ENCODE measurements around the gene GPD2. TPM values are rescaled to one million over a fixed set of nuclear protein-coding genes. Genes with fewer than 3 reads are reported as not detected.
A peak's percentile ranks its signal among the peaks of the same experiment; 100 is the strongest.

GPD2 gene
- total RNA-seq, result 19.1 and 22.4 TPM in 2 replicates

GRCh38 chr2:156435718-156436496 is at the start of gene GPD2:
Gene GPD2, plus strand, starts transcription at chr2:156436379. Its CDS starts 39,727 bp downstream, at chr2:156476106.
- no peak for TF ChIP-seq CTCF (IDR thresholded peaks at IDR 0.05; ENCODE audit: insufficient read depth, low read length, poor library complexity, severe bottlenecking)
- Histone ChIP-seq H3K36me3 (ENCODE audit: control insufficient read depth, insufficient read depth, low read length) (no peaks in the 10 kb centered on the region), H3K4me3 (ENCODE audit: low read depth, low read length) (peak within 1 kb of the TSS; percentile 62), H3K27me3 (ENCODE audit: control insufficient read depth, insufficient read depth, low read length) (no peaks in the 10 kb centered on the region)
- peak; percentile 53 for DNase-seq (ENCODE audit: low read depth)

GRCh38 chr2:156394033-156394741 is 42.0 kb upstream of the GPD2 start:
- TF ChIP-seq CTCF (IDR thresholded peaks at IDR 0.05; ENCODE audit: insufficient read depth, low read length, poor library complexity, severe bottlenecking), result no peak
- no peaks in the 10 kb centered on the region for H3K36me3 ChIP-seq (ENCODE audit: control insufficient read depth, insufficient read depth, low read length)
- DNase-seq (ENCODE audit: low read depth), result no peak
- H3K27me3 ChIP-seq (ENCODE audit: control insufficient read depth, insufficient read depth, low read length), result no peaks in the 10 kb centered on the region
- no peak overlapping the region for H3K4me3 ChIP-seq (ENCODE audit: low read depth, low read length)

- Histone ChIP-seq H3K4me3 (ENCODE audit: low read depth, low read length) (no peak overlapping the region), H3K36me3 (ENCODE audit: control insufficient read depth, insufficient read depth, low read length) (no peaks in the 10 kb centered on the region), H3K27me3 (ENCODE audit: control insufficient read depth, insufficient read depth, low read length) (no peaks in the 10 kb centered on the region)
- no peak for TF ChIP-seq CTCF (IDR thresholded peaks at IDR 0.05; ENCODE audit: insufficient read depth, low read length, poor library complexity, severe bottlenecking)
- DNase-seq (ENCODE audit: low read depth), result no peak
Observed at GRCh38 chr2:156396126-156396525, 40.1 kb upstream of the GPD2 start.

- no peak for DNase-seq (ENCODE audit: low read depth)
- H3K27me3 ChIP-seq (ENCODE audit: control insufficient read depth, insufficient read depth, low read length), result no peaks in the 10 kb centered on the region
- no peaks in the 10 kb centered on the region for H3K36me3 ChIP-seq (ENCODE audit: control insufficient read depth, insufficient read depth, low read length)
- TF ChIP-seq CTCF (IDR thresholded peaks at IDR 0.05; ENCODE audit: insufficient read depth, low read length, poor library complexity, severe bottlenecking), result no peak
- no peak overlapping the region for H3K4me3 ChIP-seq (ENCODE audit: low read depth, low read length)
Observed at GRCh38 chr2:156397229-156397628, 39.0 kb upstream of the GPD2 start.

- DNase-seq (ENCODE audit: low read depth), result no peak
- no peaks in the 10 kb centered on the region for H3K36me3 ChIP-seq (ENCODE audit: control insufficient read depth, insufficient read depth, low read length)
- H3K27me3 ChIP-seq (ENCODE audit: control insufficient read depth, insufficient read depth, low read length), result no peaks in the 10 kb centered on the region
- TF ChIP-seq CTCF (IDR thresholded peaks at IDR 0.05; ENCODE audit: insufficient read depth, low read length, poor library complexity, severe bottlenecking), result no peak
- no peak overlapping the region for H3K4me3 ChIP-seq (ENCODE audit: low read depth, low read length)
Observed at GRCh38 chr2:156398176-156398575, 38.0 kb upstream of the GPD2 start.

Measured in kidney epithelial cell (primary cell).